ENCODE results near the gene SPP1.

Gene SPP1

GRCh38 chr4:87944967-87945366 lies 30.5 kb upstream of the SPP1 start:
- H4K20me1 ChIP-seq (ENCODE audit: control insufficient read depth, insufficient read depth, low read depth, low read length), result no peaks in the 10 kb centered on the region
- H3K4me3 ChIP-seq (ENCODE audit: low read length), result no peak overlapping the region
- no peak overlapping the region for H3K27ac ChIP-seq (ENCODE audit: low read depth, low read length)
- no peaks in the 10 kb centered on the region for H3K36me3 ChIP-seq (ENCODE audit: control insufficient read depth, low read length)
- no peaks in the 10 kb centered on the region for H3K79me2 ChIP-seq (ENCODE audit: control insufficient read depth, low read length)
- no peaks in the 10 kb centered on the region for H3K9me2 ChIP-seq (replicated peaks; ENCODE audit: control insufficient read depth, low read length)
- no peaks in the 10 kb centered on the region for H3F3A ChIP-seq (ENCODE audit: control insufficient read depth, insufficient read depth)
- no peaks in the 10 kb centered on the region for H3K27me3 ChIP-seq (ENCODE audit: control insufficient read depth, low read length)
- H3K9me3 ChIP-seq (ENCODE audit: control insufficient read depth, insufficient read depth, low read length), result no peaks in the 10 kb centered on the region
- no peaks in the 10 kb centered on the region for H3K4me1 ChIP-seq (ENCODE audit: control insufficient read depth, low read length)
- H3K4me2 ChIP-seq (ENCODE audit: low read length), result no peak overlapping the region
- TF ChIP-seq CTCF (IDR thresholded peaks at IDR 0.05; ENCODE audit: low read depth, low read length, poor library complexity, severe bottlenecking) (no peak), EZH2phosphoT487 (IDR thresholded peaks at IDR 0.05; ENCODE audit: borderline replicate concordance, low read length) (no peak)

GRCh38 chr4:87946766-87947165 lies 28.7 kb upstream of the SPP1 start:
- no peak overlapping the region for H3K27ac ChIP-seq (ENCODE audit: low read depth, low read length)

GRCh38 chr4:87947381-87948160 lies 27.9 kb upstream of the SPP1 start:
- TF ChIP-seq EZH2phosphoT487 (IDR thresholded peaks at IDR 0.05; ENCODE audit: borderline replicate concordance, low read length) (no peak), CTCF (IDR thresholded peaks at IDR 0.05; ENCODE audit: low read depth, low read length, poor library complexity, severe bottlenecking) (no peak)
- Histone ChIP-seq H3K9me2 (replicated peaks; ENCODE audit: control insufficient read depth, low read length) (no peaks in the 10 kb centered on the region), H3K4me3 (ENCODE audit: low read length) (no peak overlapping the region), H3K4me1 (ENCODE audit: control insufficient read depth, low read length) (no peaks in the 10 kb centered on the region), H3K4me2 (ENCODE audit: low read length) (no peak overlapping the region), H3K27me3 (ENCODE audit: control insufficient read depth, low read length) (no peaks in the 10 kb centered on the region), H3K79me2 (ENCODE audit: control insufficient read depth, low read length) (no peaks in the 10 kb centered on the region), H3F3A (ENCODE audit: control insufficient read depth, insufficient read depth) (no peaks in the 10 kb centered on the region), H4K20me1 (ENCODE audit: control insufficient read depth, insufficient read depth, low read depth, low read length) (no peaks in the 10 kb centered on the region), H3K9me3 (ENCODE audit: control insufficient read depth, insufficient read depth, low read length) (no peaks in the 10 kb centered on the region), H3K36me3 (ENCODE audit: control insufficient read depth, low read length) (no peaks in the 10 kb centered on the region), H3K27ac (ENCODE audit: low read depth, low read length) (no peak overlapping the region)

More at GRCh38 chr4:87946766-87947165, 28.7 kb upstream of the SPP1 start:
- Histone ChIP-seq H3F3A (ENCODE audit: control insufficient read depth, insufficient read depth) (no peaks in the 10 kb centered on the region), H3K4me2 (ENCODE audit: low read length) (no peak overlapping the region), H3K27me3 (ENCODE audit: control insufficient read depth, low read length) (no peaks in the 10 kb centered on the region), H3K36me3 (ENCODE audit: control insufficient read depth, low read length) (no peaks in the 10 kb centered on the region), H3K4me1 (ENCODE audit: control insufficient read depth, low read length) (no peaks in the 10 kb centered on the region), H3K9me2 (replicated peaks; ENCODE audit: control insufficient read depth, low read length) (no peaks in the 10 kb centered on the region), H3K4me3 (ENCODE audit: low read length) (no peak overlapping the region), H3K79me2 (ENCODE audit: control insufficient read depth, low read length) (no peaks in the 10 kb centered on the region), H4K20me1 (ENCODE audit: control insufficient read depth, insufficient read depth, low read depth, low read length) (no peaks in the 10 kb centered on the region), H3K9me3 (ENCODE audit: control insufficient read depth, insufficient read depth, low read length) (no peaks in the 10 kb centered on the region)
- TF ChIP-seq EZH2phosphoT487 (IDR thresholded peaks at IDR 0.05; ENCODE audit: borderline replicate concordance, low read length) (no peak), CTCF (IDR thresholded peaks at IDR 0.05; ENCODE audit: low read depth, low read length, poor library complexity, severe bottlenecking) (no peak)
